ENCODE measurements around the gene CCKAR. TPM values are rescaled to one million over a fixed set of nuclear protein-coding genes. Genes with fewer than 3 reads are reported as not detected.

Gene CCKAR
- total RNA-seq, 2 experiments from 2014 or later = not detected

DNA sequence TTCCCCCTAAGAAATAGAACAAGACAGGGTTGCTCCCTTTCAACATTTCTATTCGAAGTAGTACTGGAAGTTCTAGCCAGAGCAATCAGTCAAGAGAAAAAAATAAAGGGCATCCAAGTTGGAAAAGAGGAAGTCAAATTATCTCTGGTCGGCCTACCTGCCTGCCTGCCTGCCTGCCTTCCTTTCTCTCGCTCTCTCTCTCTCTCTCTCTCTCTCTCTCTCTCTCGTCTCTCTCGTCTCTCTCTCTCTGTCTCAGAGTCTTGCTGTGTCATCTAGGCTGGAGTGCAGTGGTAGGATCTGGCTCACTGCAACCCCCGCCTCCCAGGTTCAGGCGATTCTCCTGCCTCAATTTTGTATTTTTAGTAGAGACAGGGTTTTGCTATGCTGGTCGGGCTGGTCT is 42.9 kb downstream of the CCKAR start:
- ChIA-PET CTCF (interaction anchor here (1.2 kb wide), 1 partner anchor 11 kb away, joined by 3 read pairs; no protein-coding TSS in a partner anchor), POLR2A (no interaction called here)
- H3K4me1 Mint-ChIP-seq = no peaks in the 10 kb centered on the region
- no peak for DNase-seq
- H3K27ac Mint-ChIP-seq = no peak overlapping the region
- H3K9me3 Mint-ChIP-seq = peaks cover 7% of the 10 kb centered on the region
- H3K27me3 Mint-ChIP-seq = peaks cover 16% of the 10 kb centered on the region
- H3K36me3 Mint-ChIP-seq (ENCODE audit: low read depth) = peaks cover 4% of the 10 kb centered on the region
- H3K4me3 Mint-ChIP-seq = no peak overlapping the region

DNA sequence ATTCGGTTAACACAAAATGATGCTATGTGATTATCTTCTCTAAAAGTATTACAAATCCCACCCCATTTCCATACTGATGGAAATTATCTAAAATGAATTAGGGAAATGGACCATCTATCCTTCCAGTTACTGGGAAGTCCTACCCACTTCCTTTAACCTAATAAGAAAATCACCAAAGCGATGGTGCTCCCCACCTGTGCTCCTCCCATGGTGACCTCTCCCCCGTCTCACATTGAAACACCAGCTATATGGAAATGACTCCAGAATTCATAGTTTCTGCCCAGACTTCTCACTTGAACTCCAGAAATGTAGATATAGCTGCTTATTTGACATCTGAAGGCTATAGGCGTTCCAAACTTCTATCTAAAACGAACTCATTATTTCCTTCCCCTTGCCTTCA is 48.5 kb downstream of the CCKAR start:
- Mint-ChIP-seq H3K27ac (no peak overlapping the region), H3K9me3 (peaks cover 7% of the 10 kb centered on the region)

DNA sequence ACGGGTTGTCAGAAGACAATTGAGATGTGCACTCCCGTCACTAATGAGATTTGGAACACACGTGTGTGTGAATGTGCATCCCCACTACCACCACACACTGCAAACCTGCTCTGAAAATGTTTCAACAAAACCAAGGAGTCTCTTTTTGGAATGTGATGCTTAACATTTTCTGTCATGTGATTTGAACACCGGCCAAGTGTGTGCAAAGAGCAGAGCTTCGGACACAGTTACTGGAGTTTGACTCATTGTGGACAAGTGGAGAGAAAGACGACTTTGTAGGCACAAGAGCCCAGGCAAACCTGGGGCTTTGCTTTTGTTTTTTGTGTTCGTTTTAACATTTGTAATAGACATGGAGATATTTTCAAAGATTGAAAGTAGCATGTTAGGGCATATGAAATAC is 49.2 kb downstream of the CCKAR start:
- Mint-ChIP-seq H3K36me3 (ENCODE audit: low read depth) (peaks cover 2% of the 10 kb centered on the region), H3K4me1 (no peaks in the 10 kb centered on the region), H3K4me3 (no peak overlapping the region), H3K9me3 (peaks cover 5% of the 10 kb centered on the region), H3K27ac (no peak overlapping the region), H3K27me3 (no peaks in the 10 kb centered on the region)
- ChIA-PET CTCF (no interaction called here), POLR2A (no interaction called here)
- no peak for DNase-seq

More for the DNA sequence above, 48.5 kb downstream of the CCKAR start:
- H3K4me1 Mint-ChIP-seq = no peaks in the 10 kb centered on the region
- no peak for DNase-seq
- ChIA-PET POLR2A (no interaction called here), CTCF (interaction anchor here (0.8 kb wide), 1 partner anchor 24 kb away, joined by 4 read pairs; no protein-coding TSS in a partner anchor)
- no peak overlapping the region for H3K4me3 Mint-ChIP-seq
- H3K27me3 Mint-ChIP-seq = peaks cover 6% of the 10 kb centered on the region
- H3K36me3 Mint-ChIP-seq (ENCODE audit: low read depth) = peaks cover 4% of the 10 kb centered on the region

GRCh38 chr4:26434030-26434639 is 56.1 kb downstream of the CCKAR start:
- ChIA-PET CTCF (interaction anchor here (1.0 kb wide), 1 partner anchor 27 kb away, joined by 3 read pairs; no protein-coding TSS in a partner anchor), POLR2A (no interaction called here)
- Mint-ChIP-seq H3K36me3 (ENCODE audit: low read depth) (peaks cover 27% of the 10 kb centered on the region), H3K4me1 (no peaks in the 10 kb centered on the region), H3K27ac (no peak overlapping the region), H3K4me3 (no peak overlapping the region), H3K27me3 (no peaks in the 10 kb centered on the region), H3K9me3 (no peaks in the 10 kb centered on the region)
- no peak for DNase-seq

GRCh38 chr4:26433556-26433955 is 56.7 kb downstream of the CCKAR start:
- Mint-ChIP-seq H3K27me3 (no peaks in the 10 kb centered on the region), H3K36me3 (ENCODE audit: low read depth) (peaks cover 27% of the 10 kb centered on the region), H3K27ac (no peak overlapping the region), H3K4me3 (no peak overlapping the region), H3K4me1 (no peaks in the 10 kb centered on the region), H3K9me3 (no peaks in the 10 kb centered on the region)
- no peak for DNase-seq
- ChIA-PET CTCF (no interaction called here), POLR2A (no interaction called here)

DNA sequence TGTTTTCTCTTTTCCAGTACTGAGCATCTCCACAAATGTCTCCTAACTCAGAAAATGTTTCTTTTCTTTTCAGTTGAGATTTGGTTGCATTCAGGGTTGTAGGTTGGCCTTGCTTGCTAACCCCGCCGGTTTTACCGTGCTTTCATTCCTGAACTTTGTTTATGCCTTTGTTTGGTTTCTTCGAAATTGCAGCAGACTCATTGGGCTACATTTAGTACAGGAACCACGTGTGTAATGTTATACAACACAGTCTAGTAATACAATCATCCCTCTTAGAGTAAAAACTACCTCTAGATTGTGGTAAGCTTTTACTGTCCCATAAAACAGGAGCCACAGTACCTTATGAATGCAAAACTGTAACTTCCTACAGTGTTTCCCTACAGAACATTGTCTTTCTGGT is 57.9 kb downstream of the CCKAR start:
- POLR2A ChIA-PET = no interaction called here
- CTCF ChIA-PET = interaction anchor here (2.0 kb wide), 1 partner anchor 445 kb away, joined by 5 read pairs; no protein-coding TSS in a partner anchor
- peaks cover 29% of the 10 kb centered on the region for H3K36me3 Mint-ChIP-seq (ENCODE audit: low read depth)

GRCh38 chr4:26431461-26432180 is 58.7 kb downstream of the CCKAR start:
- POLR2A ChIA-PET = no interaction called here

More for the DNA sequence above, 57.9 kb downstream of the CCKAR start:
- no peak overlapping the region for H3K27ac Mint-ChIP-seq
- peaks cover 4% of the 10 kb centered on the region for H3K4me1 Mint-ChIP-seq
- H3K9me3 Mint-ChIP-seq = no peaks in the 10 kb centered on the region
- no peak overlapping the region for H3K4me3 Mint-ChIP-seq
- DNase-seq = no peak
- H3K27me3 Mint-ChIP-seq = no peaks in the 10 kb centered on the region

More at GRCh38 chr4:26431461-26432180, 58.7 kb downstream of the CCKAR start:
- Mint-ChIP-seq H3K4me1 (peaks cover 12% of the 10 kb centered on the region), H3K36me3 (ENCODE audit: low read depth) (peaks cover 33% of the 10 kb centered on the region), H3K27ac (no peak overlapping the region), H3K4me3 (no peak overlapping the region), H3K9me3 (no peaks in the 10 kb centered on the region), H3K27me3 (no peaks in the 10 kb centered on the region)
- no peak for DNase-seq
- CTCF ChIA-PET = interaction anchor here (0.6 to 2.0 kb wide), 3 partner anchors 44 to 444 kb away, joined by 3 to 5 read pairs (median 3); no protein-coding TSS in a partner anchor

Other genes with a start within 250 kb of the CCKAR start
- gene RBPJ, start 169.5 kb downstream of the CCKAR start, total RNA-seq = 10 to 100 TPM; 66.4 to 74.9 TPM
- 1 to 10 TPM; 4.4 to 5.2 TPM for gene TBC1D19, start 93.6 kb upstream of the CCKAR start, total RNA-seq

Data from activated CD4-positive, alpha-beta T cell treated with anti-CD3 and anti-CD28 coated beads, Interleukin-2, amount 10 ng/mL, durations not matched to agents 7 days and 5 days (primary cell).